IMR-90 (cell line): ENCODE measurements around the gene CDRT4. TPM values are rescaled to one million over a fixed set of nuclear protein-coding genes. Genes with fewer than 3 reads are reported as not detected.
A peak's percentile ranks its signal among the peaks of the same experiment; 100 is the strongest.

Source experiments
- ATAC-seq: fragments of 200-7000 bp; cut with Tn5 transposase; 2 replicates; pipeline ENCODE4 v1.9.1; 2020; ENCODE audit warnings: low read depth, mild to moderate bottlenecking, moderate library complexity
- BruUV-seq: library from RNA; stranded (reverse); fragments of 400-500 nt; replicated peaks from 2 replicates; lab custom pipeline; 2021; lab: Mats Ljungman, UMichigan
- CTCF ChIA-PET: fragments of 300-600 bp; formaldehyde crosslinking; extraction: SDS; loops from one replicate; lab custom pipeline; 2021; ENCODE audit warnings: antibody characterized with exemption; lab: Yijun Ruan, JAX
- POLR2A ChIA-PET: fragments of 300-600 bp; sonication (Branson Sonifier 250); formaldehyde crosslinking; loops from one replicate; lab custom pipeline; 2022; ENCODE audit warnings: antibody characterized with exemption; ENCODE audit not compliant: unreplicated experiment; lab: Charles Lee
- DNase-seq: peaks from one replicate; pipeline ENCODE4 v3.0.0; 2013
- H2AFZ ChIP-seq: replicated peaks from 2 replicates; pipeline ENCODE3; 2013; ENCODE audit warnings: low read length, mild to moderate bottlenecking; ENCODE audit not compliant: poor library complexity
- H2AK5ac ChIP-seq: 2 replicates; pipeline ENCODE4 v1.6.1; 2013; ENCODE audit warnings: low read depth, low read length, inconsistent platforms
- H2AK9ac ChIP-seq: replicated peaks from 2 replicates; pipeline ENCODE3; 2013; ENCODE audit warnings: mild to moderate bottlenecking, low read depth, low read length, moderate library complexity; ENCODE audit not compliant: poor library complexity
- H2BK120ac ChIP-seq: 2 replicates; pipeline ENCODE4 v1.6.1; 2013; ENCODE audit warnings: low read depth, low read length, inconsistent platforms
- H2BK15ac ChIP-seq: 3 replicates; pipeline ENCODE4 v1.6.1; 2013; ENCODE audit warnings: low read depth, low read length, inconsistent platforms
- H2BK20ac ChIP-seq: 2 replicates; pipeline ENCODE4 v1.6.1; 2013; ENCODE audit warnings: low read depth, mild to moderate bottlenecking, inconsistent platforms, low read length, moderate library complexity
- H2BK5ac ChIP-seq: 2 replicates; pipeline ENCODE4 v1.6.1; 2013; ENCODE audit warnings: mild to moderate bottlenecking, low read depth, low read length, inconsistent platforms; ENCODE audit not compliant: poor library complexity, severe bottlenecking
- H3K14ac ChIP-seq: replicated peaks from 2 replicates; pipeline ENCODE4 v1.6.1; 2013; ENCODE audit warnings: low read depth, low read length, inconsistent platforms
- H3K18ac ChIP-seq: 2 replicates; pipeline ENCODE4 v1.6.1; 2013; ENCODE audit warnings: low read depth, low read length, control low read depth
- H3K23ac ChIP-seq: 2 replicates; pipeline ENCODE4 v1.6.1; 2013; ENCODE audit warnings: low read depth, low read length, inconsistent platforms
- H3K27ac ChIP-seq: 2 replicates; pipeline ENCODE4 v1.5.1; 2013; ENCODE audit warnings: mild to moderate bottlenecking, control low read depth, low read length; ENCODE audit not compliant: insufficient read depth
- H3K27me3 ChIP-seq: 2 replicates; pipeline ENCODE4 v1.6.1; 2013; ENCODE audit warnings: low read length; ENCODE audit not compliant: control insufficient read depth, insufficient read depth
- H3K36me3 ChIP-seq: 2 replicates; pipeline ENCODE4 v1.6.1; 2013; ENCODE audit warnings: low read length, mixed read lengths; ENCODE audit not compliant: control insufficient read depth, insufficient read depth
- H3K4ac ChIP-seq: 2 replicates; pipeline ENCODE4 v1.6.1; 2013; ENCODE audit warnings: low read depth, low read length, inconsistent platforms
- H3K4me1 ChIP-seq: 2 replicates; pipeline ENCODE4 v1.6.1; 2013; ENCODE audit warnings: low read length, mixed read lengths; ENCODE audit not compliant: control insufficient read depth, insufficient read depth
- H3K4me2 ChIP-seq: 2 replicates; pipeline ENCODE4 v1.6.1; 2013; ENCODE audit warnings: low read depth, mild to moderate bottlenecking, control low read depth, low read length, moderate library complexity
- H3K4me3 ChIP-seq: 2 replicates; pipeline ENCODE4 v1.5.1; 2013; ENCODE audit warnings: low read depth, mild to moderate bottlenecking, control low read depth, low read length, moderate library complexity; ENCODE audit not compliant: insufficient read depth
- H3K56ac ChIP-seq: 2 replicates; pipeline ENCODE4 v1.6.1; 2013; ENCODE audit warnings: low read length, inconsistent platforms; ENCODE audit not compliant: insufficient read depth; ENCODE audit errors: extremely low read depth
- H3K79me1 ChIP-seq, 2 experiments: 2 replicates each; pipeline ENCODE4 v1.6.1; 2013; ENCODE audit warnings: low read length in 2 of 2, inconsistent platforms in 1 of 2, low read depth in 1 of 2
- H3K9ac ChIP-seq: 2 replicates; pipeline ENCODE4 v1.6.1; 2013; ENCODE audit warnings: low read depth, low read length, control low read depth
- H3K9me1 ChIP-seq: 2 replicates; pipeline ENCODE4 v1.6.1; 2013; ENCODE audit warnings: low read length, inconsistent platforms; ENCODE audit not compliant: insufficient read depth
- H3K9me3 ChIP-seq: 2 replicates; pipeline ENCODE4 v1.6.1; 2013; ENCODE audit warnings: low read length; ENCODE audit not compliant: control insufficient read depth, insufficient read depth
- H4K20me1 ChIP-seq: 2 replicates; pipeline ENCODE4 v1.6.1; 2013; ENCODE audit warnings: low read length, inconsistent platforms; ENCODE audit not compliant: insufficient read depth
- H4K5ac ChIP-seq: 2 replicates; pipeline ENCODE4 v1.6.1; 2013; ENCODE audit warnings: mild to moderate bottlenecking, low read depth, low read length, control low read depth
- H4K8ac ChIP-seq, 2 experiments: 2 replicates each; pipeline ENCODE4 v1.6.1; 2013; ENCODE audit warnings: low read depth in 2 of 2, low read length in 2 of 2, control low read depth in 1 of 2, inconsistent platforms in 1 of 2
- H4K91ac ChIP-seq: 2 replicates; pipeline ENCODE4 v1.6.1; 2013; ENCODE audit warnings: low read depth, low read length, inconsistent platforms; ENCODE audit not compliant: insufficient read depth
- BHLHE40 ChIP-seq: fragments of 150-350 bp; IDR thresholded peaks from 2 replicates; pipeline ENCODE4 v1.6.1; 2016; ENCODE audit warnings: mild to moderate bottlenecking, low read depth, low read length
- MXI1 ChIP-seq: IDR thresholded peaks from 2 replicates; pipeline ENCODE4 v1.6.1; 2012; ENCODE audit warnings: low read depth, mild to moderate bottlenecking, low read length, moderate library complexity, borderline replicate concordance
- WGBS, 2 experiments: methylation state at CpG; one replicate each; pipeline versions ENCODE4 v1.1.5 to v1.1.7; 2013; ENCODE audit warnings: missing lambda C conversion rate in 2 of 2; ENCODE audit not compliant: insufficient read length in 1 of 2; ENCODE audit errors: extremely low coverage in 2 of 2; 5-methylcytosine and 5-hydroxymethylcytosine counted together
- dilution Hi-C: fragments of 300-500 bp; cut with HindIII; formaldehyde crosslinking; loops from one replicate; pipeline ENCODE4 v1.14.3; 2018; ENCODE audit warnings: low sequenced_read_pairs; ENCODE audit not compliant: unreplicated experiment
- in situ Hi-C: fragments of 300-500 bp; cut with MboI; formaldehyde crosslinking; loops from 3 replicates; pipeline ENCODE4 v1.14.3; 2019; ENCODE audit warnings: low sequenced_read_pairs, inconsistent platforms, mixed read lengths
- intact Hi-C: fragments of 100-400 bp; cut with micrococcal nuclease; formaldehyde crosslinking; loops from 2 replicates; pipeline ENCODE4 v1.10.0; 2022
- polyA plus RNA-seq, 3 experiments: library from polyadenylated mRNA; depleted of rRNA; stranded (reverse); fragments of >200 nt; gene quantifications; 2 replicates each; pipeline ENCODE4 v1.2.3, GENCODE V29; 2012; ENCODE audit warnings: low replicate concordance in 1 of 3
- total RNA-seq: library from RNA; depleted of rRNA; stranded (reverse); fragments of >200 nt; gene quantifications from 2 replicates; pipeline ENCODE4 v1.2.3, GENCODE V29; 2012
- TF ChIP-seq, protein P1 (sequence below): conservative IDR thresholded peaks from 2 replicates; pipeline ENCODE4 v1.5.1; 2012; ENCODE audit warnings: mild to moderate bottlenecking, low read depth, low read length, improper control_type of control experiment

The CDRT4 gene
- total and polyA plus RNA-seq, 2 of the 4 experiments (the other 2 are of a cell fraction) = 0.90 to 3.7 TPM

DNA sequence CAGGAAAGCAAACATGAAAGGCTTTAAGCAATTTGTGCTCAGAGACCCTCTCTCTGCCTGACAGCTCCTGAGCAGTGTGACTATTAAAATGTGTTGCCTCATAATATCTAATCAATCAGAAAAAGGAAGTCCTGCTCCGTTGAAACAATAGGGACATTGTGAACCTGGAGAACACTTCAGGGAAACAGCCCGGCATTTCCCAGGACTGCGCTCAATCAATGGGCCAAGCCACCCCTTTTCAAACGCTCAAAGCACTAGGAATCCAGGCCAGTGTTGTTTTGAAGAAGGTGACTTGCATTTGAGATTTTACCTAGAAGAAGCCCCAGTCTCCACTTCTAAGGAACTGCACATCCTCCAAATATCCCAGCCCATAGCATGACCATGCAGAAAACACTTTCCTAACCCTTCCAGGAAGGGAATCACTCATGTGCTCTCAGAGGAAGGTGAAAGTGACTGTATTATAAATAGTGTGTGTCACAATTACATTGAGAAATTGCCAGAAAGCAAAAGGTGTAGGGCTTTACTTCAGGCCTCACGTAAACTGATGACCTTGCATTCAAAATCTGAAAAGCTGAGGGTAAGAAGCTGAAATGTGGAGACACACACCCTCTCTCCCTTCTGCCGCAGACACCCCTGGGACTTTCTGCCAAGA lies 19.4 kb downstream of the CDRT4 start (continued):
- TF ChIP-seq BHLHE40 = no peak

DNA sequence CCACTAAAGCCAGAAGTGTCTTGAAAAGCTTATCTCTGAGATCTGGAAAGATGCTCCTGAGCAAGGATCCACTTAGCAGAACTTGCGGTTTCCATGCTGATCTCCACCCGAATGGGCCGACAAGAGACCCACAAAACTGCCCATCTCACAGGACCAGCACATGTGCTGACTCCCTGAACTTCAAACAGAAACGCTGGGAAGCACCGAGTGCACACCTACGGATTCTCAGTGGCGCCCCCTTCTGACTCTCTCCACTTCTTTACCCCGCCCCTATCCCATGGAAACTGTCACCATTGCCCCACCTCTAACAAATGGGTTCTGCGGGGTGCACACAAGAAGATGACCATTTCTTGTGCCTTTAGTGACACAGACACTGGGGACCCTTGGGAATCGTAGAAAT lies 21.4 kb downstream of the CDRT4 start:
- Histone ChIP-seq H2AFZ (no peak overlapping the region), H3K4me2 (no peak overlapping the region), H4K5ac (no peak overlapping the region), H2BK20ac (no peak overlapping the region), H2BK15ac (no peak overlapping the region), H3K14ac (no peak overlapping the region), H2BK5ac (no peak overlapping the region), H3K27ac (no peak overlapping the region), H2AK5ac (no peak overlapping the region), H3K4me1 (peaks cover 3% of the 10 kb centered on the region; the same call in 1 of the 2 replicates), H3K18ac (no peak overlapping the region), H3K9me1 (no peaks in the 10 kb centered on the region; the same call in 1 of the 2 replicates), H4K8ac (no peak overlapping the region), H3K4ac (no peak overlapping the region), H3K36me3 (peaks cover 1% of the 10 kb centered on the region; the same call in 1 of the 2 replicates), H3K9me3 (no peaks in the 10 kb centered on the region), H3K79me1 (no peaks in the 10 kb centered on the region), H4K91ac (no peak overlapping the region), H2BK120ac (no peak overlapping the region), H2AK9ac (no peak overlapping the region), H3K23ac (no peak overlapping the region), H4K20me1 (no peaks in the 10 kb centered on the region), H3K27me3 (no peaks in the 10 kb centered on the region), H3K56ac (no peak overlapping the region), H3K4me3 (no peak overlapping the region), H3K9ac (no peak overlapping the region)
- dilution Hi-C loops (no loop called here), in situ Hi-C loops (no loop called here), intact Hi-C loops (no loop called here)
- ATAC-seq = no peak
- CTCF ChIA-PET = no interaction called here
- BruUV-seq = no TSS peak
- no peak for TF ChIP-seq MXI1
- TF ChIP-seq, protein P1, sequence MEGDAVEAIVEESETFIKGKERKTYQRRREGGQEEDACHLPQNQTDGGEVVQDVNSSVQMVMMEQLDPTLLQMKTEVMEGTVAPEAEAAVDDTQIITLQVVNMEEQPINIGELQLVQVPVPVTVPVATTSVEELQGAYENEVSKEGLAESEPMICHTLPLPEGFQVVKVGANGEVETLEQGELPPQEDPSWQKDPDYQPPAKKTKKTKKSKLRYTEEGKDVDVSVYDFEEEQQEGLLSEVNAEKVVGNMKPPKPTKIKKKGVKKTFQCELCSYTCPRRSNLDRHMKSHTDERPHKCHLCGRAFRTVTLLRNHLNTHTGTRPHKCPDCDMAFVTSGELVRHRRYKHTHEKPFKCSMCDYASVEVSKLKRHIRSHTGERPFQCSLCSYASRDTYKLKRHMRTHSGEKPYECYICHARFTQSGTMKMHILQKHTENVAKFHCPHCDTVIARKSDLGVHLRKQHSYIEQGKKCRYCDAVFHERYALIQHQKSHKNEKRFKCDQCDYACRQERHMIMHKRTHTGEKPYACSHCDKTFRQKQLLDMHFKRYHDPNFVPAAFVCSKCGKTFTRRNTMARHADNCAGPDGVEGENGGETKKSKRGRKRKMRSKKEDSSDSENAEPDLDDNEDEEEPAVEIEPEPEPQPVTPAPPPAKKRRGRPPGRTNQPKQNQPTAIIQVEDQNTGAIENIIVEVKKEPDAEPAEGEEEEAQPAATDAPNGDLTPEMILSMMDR = 0 out of 2 replicates have a peak, but pooled peaks have one; percentile 2
- no peak for DNase-seq
- POLR2A ChIA-PET = no interaction called here
- WGBS, 2 experiments = 81% methylated on average over 4 of the region's 10 CpGs; no CpG with 5 or more reads in 1 of the 2 experiments
